NCI-H128 (cell line): ENCODE results near the gene ZNF385A.
A peak's percentile ranks its signal among the peaks of the same experiment; 100 is the strongest.
"Not testable (repeated sequence)": the region's sequence is repeated elsewhere in the genome, so short reads cannot be mapped to it uniquely, and the experiment has no call there.

Source experiments
- DNase-seq: peaks from one replicate; lab custom pipeline; 2025; ENCODE audit not compliant: unreplicated experiment; lab: John Stamatoyannopoulos, UW

Gene ZNF385A

DNA sequence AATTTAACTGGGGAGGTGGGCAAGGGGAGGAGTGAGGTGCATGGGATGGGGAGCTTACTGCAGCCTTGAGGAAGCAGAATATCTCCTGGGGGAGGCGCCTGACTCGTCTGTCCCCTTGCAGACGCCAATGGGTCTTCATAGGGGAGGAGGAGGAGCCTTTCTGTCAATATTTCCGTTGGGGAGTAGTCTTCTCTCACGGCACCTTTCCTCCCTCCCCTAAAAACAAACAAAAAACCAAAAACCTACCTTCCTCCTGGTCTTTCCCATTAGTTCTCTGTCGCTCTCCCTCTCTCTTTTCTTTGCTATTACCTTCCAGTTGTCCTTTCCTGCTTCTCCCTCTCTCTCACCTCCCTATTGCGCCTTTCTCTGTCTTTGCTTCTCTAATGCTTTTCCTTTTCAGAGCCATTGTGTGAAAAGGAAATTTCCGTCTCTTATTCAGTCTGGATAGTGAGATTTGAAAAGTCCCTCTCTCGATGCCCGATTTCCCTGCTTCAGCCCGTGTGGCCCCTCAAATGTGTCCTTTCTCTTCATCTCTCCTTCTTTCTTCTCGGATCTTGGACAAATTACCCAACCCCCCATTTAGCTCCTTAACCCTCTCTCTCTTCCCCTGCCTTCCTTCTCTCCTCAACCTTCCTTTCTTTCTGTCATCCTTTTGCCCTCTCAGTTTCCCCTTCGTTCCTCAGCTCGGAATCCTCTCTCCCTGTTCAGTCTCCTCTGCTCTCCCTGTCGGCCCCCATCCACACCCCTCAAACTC is 26.2 kb downstream of the ZNF385A start:
- DNase-seq: no peak

DNA sequence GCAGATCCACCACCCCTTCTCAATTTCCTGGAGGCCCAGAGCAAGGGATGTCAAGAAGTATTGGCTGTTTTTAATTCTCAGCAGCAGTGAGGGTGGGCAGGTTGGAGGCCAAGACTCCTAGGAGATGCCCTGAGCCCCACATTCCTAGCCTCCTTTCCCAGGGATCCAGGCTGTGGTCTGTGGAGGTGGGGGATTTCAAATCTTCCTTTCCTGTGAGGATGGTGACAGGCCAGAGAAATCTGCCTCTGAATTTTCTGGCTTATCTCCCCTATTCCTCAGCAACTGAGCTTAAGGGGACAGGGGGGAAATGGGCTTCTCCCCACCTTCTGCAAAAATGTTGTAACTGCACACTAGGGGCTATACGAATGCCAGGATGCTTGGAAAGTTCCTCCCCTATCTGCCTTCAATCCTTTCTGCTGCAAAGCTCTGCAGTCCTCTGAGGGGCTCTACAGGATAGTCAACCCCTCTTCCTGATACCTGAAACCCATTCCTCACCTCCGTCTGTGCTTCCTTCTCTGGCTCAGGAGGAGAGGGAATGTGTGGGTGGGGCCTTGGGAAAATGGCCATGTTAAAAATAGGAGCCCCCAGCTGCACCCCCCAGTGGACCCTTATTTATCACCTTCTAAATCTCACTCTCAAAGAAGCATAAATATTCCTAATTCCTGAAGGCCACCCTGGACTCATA is 26.9 kb downstream of the ZNF385A start:
- no peak for DNase-seq

GRCh38 chr12:54356951-54357356 is 27.6 kb downstream of the ZNF385A start:
- DNase-seq: no peak

DNA sequence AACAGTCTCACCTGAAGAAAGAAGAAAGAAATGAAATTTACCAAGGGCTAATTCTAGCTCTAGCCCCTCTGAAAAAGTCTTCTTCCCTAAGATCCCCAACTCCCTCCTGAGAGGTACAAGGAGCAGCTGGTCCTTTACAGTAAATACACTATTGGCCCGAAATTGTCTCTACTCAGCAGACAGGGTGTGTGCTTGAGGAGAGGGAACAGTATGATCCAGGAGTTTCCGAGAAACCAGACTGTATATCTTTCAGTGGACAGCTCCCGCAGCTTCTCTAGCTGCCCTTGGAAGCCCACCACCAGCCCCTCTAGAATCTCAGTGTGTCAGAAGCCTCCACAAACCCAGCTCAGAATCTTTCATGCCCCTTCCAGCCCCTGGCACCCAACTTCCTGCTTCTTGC is 28.3 kb downstream of the ZNF385A start:
- no peak for DNase-seq

- no peak for DNase-seq
Observed at GRCh38 chr12:54355104-54355815, 29.3 kb downstream of the ZNF385A start.

GRCh38 chr12:54354271-54354670 is 30.3 kb downstream of the ZNF385A start:
- not testable (repeated sequence) for DNase-seq

GRCh38 chr12:54352891-54353874 is 31.4 kb downstream of the ZNF385A start:
- DNase-seq: peak; percentile 70

DNA sequence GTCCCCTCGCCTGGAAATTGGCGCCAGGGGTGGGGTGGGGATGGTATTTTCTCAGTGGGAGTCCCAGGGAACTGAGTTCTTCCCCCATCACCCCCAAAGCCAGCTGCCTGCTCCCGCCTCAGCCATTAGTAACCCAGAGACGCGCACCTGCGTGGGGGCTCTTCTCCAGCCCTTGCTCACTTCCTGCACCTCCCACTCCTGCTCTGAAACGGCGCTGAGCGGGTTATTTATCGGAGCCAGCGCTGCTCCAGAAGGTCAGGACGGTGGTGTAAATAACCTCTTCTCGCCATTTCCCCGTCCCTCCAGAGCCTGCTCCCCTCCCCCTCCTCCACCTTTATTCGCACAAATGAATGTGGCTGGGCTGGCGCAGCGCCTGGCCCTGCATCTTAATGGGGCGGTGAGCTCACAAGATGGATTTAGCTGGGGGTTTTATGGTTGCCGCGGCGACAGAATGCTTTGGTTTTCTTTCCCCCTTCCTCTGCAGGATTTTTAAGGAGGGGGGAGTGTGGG is 32.5 kb downstream of the ZNF385A start:
- DNase-seq: peak; percentile 91

DNA sequence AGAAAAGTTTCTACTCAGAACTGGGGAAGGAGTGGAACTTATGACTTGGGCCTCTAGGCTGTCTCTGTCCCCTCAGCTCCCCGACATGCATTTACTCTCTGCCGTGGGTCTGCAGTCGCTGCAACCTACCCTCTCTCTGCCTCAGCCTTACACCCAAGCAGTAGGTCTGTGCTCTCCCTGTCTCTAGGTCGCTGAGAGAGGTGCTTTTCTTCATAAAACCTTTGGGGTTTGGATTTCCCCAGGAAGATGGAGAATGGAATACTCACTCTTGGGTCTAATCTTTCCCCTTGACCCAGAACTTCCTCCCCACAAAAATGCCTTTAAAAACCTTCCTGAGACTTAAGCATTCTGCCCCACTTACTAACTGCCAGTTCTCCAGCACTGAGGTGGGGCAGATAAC is 33.2 kb downstream of the ZNF385A start:
- DNase-seq: no peak

- no peak for DNase-seq
Observed at GRCh38 chr12:54350743-54351142, 33.8 kb downstream of the ZNF385A start.

GRCh38 chr12:54349679-54350078 is 34.9 kb downstream of the ZNF385A start:
- DNase-seq: no peak

- DNase-seq: no peak
Observed at GRCh38 chr12:54349036-54349435, 35.5 kb downstream of the ZNF385A start.

DNA sequence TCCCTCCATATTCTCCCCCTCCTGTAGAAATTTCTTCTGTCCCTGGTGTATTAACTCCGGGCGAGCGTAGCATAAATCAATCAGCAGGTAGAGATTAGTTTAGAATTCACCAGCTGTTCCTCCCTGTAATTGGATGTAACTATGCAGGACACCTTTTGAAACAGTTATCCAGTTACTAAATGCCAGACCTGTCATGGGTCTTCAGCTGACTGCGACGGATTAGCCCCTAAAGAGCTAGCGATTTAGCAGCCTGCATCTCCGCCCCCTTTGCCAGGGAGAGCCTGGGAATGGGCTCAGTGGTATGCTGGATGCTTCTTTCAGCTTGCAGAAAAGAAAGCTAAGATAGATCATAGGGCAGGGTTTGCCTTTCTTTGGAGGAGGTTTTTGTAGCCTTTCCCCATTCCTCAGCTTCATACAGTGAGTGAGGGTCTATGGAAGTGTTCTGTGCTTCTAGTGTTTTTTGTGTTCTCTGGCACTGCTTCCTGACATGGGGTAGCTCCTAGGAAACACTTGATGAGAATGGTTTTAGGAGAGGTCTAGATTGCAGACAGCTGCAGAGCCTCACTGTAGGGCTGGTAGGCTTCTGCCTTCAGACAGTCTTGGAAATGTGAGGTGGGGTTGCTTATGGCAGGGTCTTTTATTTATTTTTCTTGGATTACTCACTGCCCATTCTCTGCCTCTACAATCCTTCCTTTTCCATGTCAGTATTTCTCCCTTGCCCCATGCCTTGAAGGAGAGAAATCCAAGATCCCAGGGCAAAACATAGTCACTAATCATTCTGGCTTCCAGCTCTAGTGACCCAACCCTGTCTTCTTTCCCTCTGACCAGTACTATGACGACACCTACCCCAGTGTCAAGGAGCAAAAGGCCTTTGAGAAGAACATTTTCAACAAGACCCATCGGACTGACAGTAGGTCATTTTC is 42.9 kb downstream of the ZNF385A start:
- peak; percentile 39 for DNase-seq

DNA sequence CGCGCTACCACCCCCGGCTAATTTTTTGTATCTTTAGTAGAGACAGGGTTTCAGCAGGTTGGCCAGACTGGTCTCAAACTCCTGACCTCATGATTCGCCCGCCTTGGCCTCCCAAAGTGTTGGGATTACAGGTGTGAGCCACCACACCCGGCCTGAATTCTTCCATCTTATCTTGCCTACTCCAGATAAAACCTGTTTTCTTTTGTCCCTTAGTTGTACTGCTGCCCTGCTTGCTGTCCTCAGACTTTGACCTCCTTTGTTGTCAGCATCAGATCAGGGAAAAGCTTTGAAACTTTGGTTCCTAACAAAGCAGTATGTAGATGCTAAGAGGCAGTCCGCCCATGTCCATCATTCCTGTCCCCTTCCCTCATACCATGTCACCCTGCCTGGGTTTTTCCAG is 43.7 kb downstream of the ZNF385A start:
- no peak for DNase-seq

- DNase-seq: no peak
Observed at GRCh38 chr12:54338698-54339296, 45.7 kb downstream of the ZNF385A start.

DNA sequence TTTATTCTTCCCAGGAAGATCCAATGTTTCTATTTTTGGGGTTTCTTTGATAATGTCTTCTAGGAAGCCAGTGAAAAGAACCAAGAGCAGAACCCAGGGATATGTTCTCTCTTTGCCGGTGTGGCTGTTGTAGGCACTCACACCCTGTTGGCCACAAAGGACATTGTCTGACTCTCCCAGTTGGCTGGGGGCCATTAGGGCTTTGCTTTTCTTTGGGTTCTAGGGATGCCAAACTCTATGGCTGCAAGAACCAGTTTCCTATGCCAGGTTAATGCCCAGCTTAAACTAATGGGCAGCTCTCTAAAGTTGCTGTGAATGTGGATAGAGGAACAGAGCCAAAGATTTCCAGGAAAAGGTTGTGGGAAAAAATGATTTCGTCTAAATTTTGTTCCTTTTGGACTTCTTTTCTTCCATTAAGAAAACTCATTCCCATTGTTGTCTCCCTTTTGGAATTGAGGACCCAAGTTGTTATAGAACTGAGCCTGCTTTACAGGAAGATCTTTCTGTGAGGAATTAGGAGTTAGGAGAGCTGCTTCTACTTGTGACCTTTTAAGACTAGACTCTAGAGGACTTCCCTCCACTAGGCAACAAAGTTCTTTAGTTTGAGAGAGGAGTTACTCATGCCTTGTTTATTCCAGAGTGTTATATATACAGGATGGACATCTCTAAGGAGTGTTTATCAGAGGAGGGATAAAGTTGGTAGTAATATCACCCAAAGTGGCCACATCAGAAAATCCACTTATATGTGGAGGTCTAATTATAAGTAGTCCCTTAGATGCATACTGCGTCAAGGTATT is 46.5 kb downstream of the ZNF385A start:
- DNase-seq: no peak

GRCh38 chr12:54337280-54337842 is 47.2 kb downstream of the ZNF385A start:
- DNase-seq: peak; percentile 42
